ENCODE results near the gene MOGAT3.
A peak's percentile ranks its signal among the peaks of the same experiment; 100 is the strongest.

DNA sequence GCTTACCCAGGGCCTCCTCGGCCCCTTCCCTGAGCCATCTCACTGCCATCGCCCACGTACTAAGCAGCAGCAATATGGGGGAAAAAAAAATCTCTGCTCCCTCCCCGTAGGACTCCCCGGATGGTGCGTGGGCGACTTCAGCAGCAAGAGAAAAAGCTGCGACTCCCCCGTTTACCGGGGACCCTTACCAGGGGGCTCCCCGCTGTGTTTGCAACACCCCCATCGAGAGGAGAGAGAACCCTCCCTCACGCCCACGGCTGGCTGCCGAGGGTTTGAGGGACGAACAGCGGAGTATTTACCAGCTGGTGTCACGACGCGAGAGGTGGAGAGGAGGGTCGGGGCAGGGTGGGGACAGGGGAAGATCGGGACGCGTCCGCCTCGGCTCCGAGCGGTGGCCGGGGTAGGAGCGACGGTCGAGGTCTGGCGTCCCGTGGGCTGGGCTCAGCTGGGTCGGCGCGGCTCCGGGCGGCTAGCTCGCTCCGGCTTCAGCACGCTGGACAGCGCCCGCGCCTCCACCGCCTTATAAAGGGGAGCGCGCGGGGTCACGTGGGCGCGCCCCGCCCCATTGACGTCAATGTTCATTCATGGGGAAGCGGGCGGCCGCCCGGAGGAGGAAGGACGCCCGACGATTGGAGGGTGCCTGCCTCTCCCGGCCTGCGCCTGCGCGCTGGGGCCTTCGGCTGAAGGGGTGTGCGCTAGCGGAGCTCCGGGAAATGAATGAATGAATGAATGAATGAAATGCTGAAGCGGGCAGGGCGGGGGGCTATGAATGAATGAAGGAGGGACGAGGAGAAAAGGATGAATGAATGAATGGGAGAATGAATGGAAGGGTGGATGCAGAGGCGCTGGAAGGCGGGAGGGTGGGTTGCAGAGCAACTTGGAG is 35.5 kb downstream of the MOGAT3 start, which contains the start of gene VGF:
- TF ChIP-seq, protein P1, sequence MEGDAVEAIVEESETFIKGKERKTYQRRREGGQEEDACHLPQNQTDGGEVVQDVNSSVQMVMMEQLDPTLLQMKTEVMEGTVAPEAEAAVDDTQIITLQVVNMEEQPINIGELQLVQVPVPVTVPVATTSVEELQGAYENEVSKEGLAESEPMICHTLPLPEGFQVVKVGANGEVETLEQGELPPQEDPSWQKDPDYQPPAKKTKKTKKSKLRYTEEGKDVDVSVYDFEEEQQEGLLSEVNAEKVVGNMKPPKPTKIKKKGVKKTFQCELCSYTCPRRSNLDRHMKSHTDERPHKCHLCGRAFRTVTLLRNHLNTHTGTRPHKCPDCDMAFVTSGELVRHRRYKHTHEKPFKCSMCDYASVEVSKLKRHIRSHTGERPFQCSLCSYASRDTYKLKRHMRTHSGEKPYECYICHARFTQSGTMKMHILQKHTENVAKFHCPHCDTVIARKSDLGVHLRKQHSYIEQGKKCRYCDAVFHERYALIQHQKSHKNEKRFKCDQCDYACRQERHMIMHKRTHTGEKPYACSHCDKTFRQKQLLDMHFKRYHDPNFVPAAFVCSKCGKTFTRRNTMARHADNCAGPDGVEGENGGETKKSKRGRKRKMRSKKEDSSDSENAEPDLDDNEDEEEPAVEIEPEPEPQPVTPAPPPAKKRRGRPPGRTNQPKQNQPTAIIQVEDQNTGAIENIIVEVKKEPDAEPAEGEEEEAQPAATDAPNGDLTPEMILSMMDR (conservative IDR thresholded peaks at IDR 0.05; ENCODE audit: low read depth, low read length), result no peak
- TF ChIP-seq SMC3 (IDR thresholded peaks at IDR 0.05; ENCODE audit: low read depth, low read length) (no peak), RCOR1 (IDR thresholded peaks at IDR 0.05; ENCODE audit: insufficient replicate concordance, low read length) (peak; percentile 88), RAD21 (IDR thresholded peaks at IDR 0.05; ENCODE audit: low read length) (no peak), BHLHE40 (IDR thresholded peaks at IDR 0.05; ENCODE audit: low read depth, low read length) (peak; percentile 79), RFX5 (IDR thresholded peaks at IDR 0.05; ENCODE audit: low read depth, low read length) (no peak), POLR2A (IDR thresholded peaks at IDR 0.05; ENCODE audit: low read depth, low read length) (no peak)

Data from IMR-90 (cell line).